Gastrocnemius medialis (tissue), 4 donors: Measurements from ENCODE around the gene TRIM44. TPM values are rescaled to one million over a fixed set of nuclear protein-coding genes. Genes with fewer than 3 reads are reported as not detected.
"Not testable (repeated sequence)": the region's sequence is repeated elsewhere in the genome, so short reads cannot be mapped to it uniquely, and the experiment has no call there.

ENCODE experiments used
- ATAC-seq, 2 donors: fragments of 150-250 bp; one replicate each; pipeline ENCODE4 v1.9.1; 2016
- DNase-seq, 2 donors: peaks; one replicate each; pipeline ENCODE4 v3.0.0-alpha.2; 2019
- H3K27ac ChIP-seq, 4 donors: fragments of 200-600 bp; sonication (generic); 1 replicate in 1 of 4; 2 replicates in 3 of 4; pipeline ENCODE4 v1.5.1; 2016 to 2018; ENCODE audit warnings: mild to moderate bottlenecking in 2 of 4, moderate library complexity in 1 of 4
- H3K27me3 ChIP-seq, 3 donors: fragments of 200-600 bp; sonication (generic) in 2 of 3; 1 replicate in 1 of 3; 2 replicates in 2 of 3; pipeline versions ENCODE4 v1.5.1 to v1.6.0; 2016 to 2019; ENCODE audit warnings: mild to moderate bottlenecking in 1 of 3, moderate library complexity in 1 of 3
- H3K36me3 ChIP-seq, 2 donors: fragments of 200-600 bp; sonication (generic) in 1 of 2; one replicate each; pipeline ENCODE4 v1.5.1; 2017 to 2018
- H3K4me1 ChIP-seq, 2 donors: fragments of 200-600 bp; sonication (generic) in 1 of 2; one replicate each; pipeline ENCODE4 v1.5.1; 2016 to 2017; ENCODE audit warnings: mild to moderate bottlenecking in 2 of 2
- H3K4me3 ChIP-seq, 4 donors: fragments of 200-600 bp; sonication (generic) in 3 of 4; 1 replicate in 1 of 4; 2 replicates in 3 of 4; pipeline ENCODE4 v1.5.1; 2016 to 2019; ENCODE audit warnings: mild to moderate bottlenecking in 2 of 4
- H3K9me3 ChIP-seq, 3 donors: fragments of 200-600 bp; sonication (generic) in 2 of 3; 1 replicate in 1 of 3; 2 replicates in 2 of 3; pipeline ENCODE4 v1.5.1; 2016 to 2019
- POLR2A ChIP-seq, 2 donors: fragments of 450-650 bp; IDR thresholded peaks; one replicate each; pipeline ENCODE4 v1.6.1; 2017; ENCODE audit warnings: antibody characterized with exemption in 2 of 2, mild to moderate bottlenecking in 2 of 2, moderate library complexity in 2 of 2
- in situ Hi-C, 4 donors: fragments of 200-750 bp; cut with MboI; loops; one replicate each; pipeline versions ENCODE4 v1.15.0 to v1.8.0; 2017; ENCODE audit warnings: low sequenced_read_pairs in 4 of 4
- intact Hi-C: fragments of 100-400 bp; cut with DNase I; formaldehyde crosslinking; loops from one replicate; pipeline ENCODE4 v1.15.1; 2023; ENCODE audit warnings: low total_unique reads
- total RNA-seq, 4 donors: library from RNA; depleted of rRNA; stranded (reverse); fragments of >200 nt; gene quantifications; one replicate each; pipeline versions ENCODE4 v1.1.0 to v1.2.3, GENCODE V29; 2016
- TF ChIP-seq, protein P1 (sequence below), 5 experiments: fragments of 450-650 bp in 3 of 5; fragments of 200-600 bp in 2 of 5; sonication (generic) in 2 of 5; IDR thresholded peaks in 4 of 5; conservative IDR thresholded peaks in 1 of 5; 1 replicate in 4 of 5; 2 replicates in 1 of 5; pipeline ENCODE4 v1.5.1; 2016 to 2019; ENCODE audit warnings: antibody characterized with exemption in 5 of 5, mild to moderate bottlenecking in 3 of 5, moderate library complexity in 3 of 5

TRIM44 gene
- total RNA-seq, 4 donors from 2014 or later: 25.5 to 30.5 (median 26.2) TPM

DNA sequence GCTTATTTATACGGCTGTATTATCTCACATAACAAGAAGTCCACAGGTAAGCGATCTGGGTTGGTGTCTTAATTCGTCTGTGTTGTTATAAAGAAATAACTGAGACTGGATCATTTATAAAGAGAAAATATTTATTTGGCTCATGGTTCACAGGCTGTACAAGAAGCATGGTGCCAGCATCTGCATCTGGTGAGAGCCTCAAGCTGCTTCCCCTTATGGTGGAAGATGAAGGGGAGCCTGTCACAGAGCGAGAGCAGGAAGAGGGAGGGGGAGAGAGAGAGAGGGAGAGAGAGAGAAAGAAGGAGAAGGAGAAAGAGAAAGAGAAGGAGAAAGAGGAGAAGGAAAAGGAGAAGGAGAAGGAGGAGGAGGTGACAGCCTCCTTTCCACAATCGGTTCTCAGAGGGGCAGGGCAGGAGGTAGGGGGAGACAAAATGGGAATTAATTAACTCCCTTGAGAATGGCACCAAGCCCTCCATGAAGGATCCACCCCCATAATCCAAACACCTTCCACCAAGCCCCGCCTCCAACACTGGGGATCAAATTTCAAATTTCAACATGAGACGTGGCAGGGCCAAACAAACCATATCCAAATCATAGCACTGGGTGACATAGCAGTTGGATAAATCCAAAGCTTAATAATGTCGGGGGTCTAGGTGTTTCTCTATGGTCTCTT is 15.0 kb upstream of the TRIM44 start:
- in situ Hi-C loops: no loop called here
- Histone ChIP-seq H3K4me3 (no peak overlapping the region), H3K9me3 (no peaks in the 10 kb centered on the region), H3K27ac (no peak overlapping the region), H3K27me3 (no peaks in the 10 kb centered on the region), H3K4me1 (no peaks in the 10 kb centered on the region), H3K36me3 (no peaks in the 10 kb centered on the region)
- TF ChIP-seq, protein P1, sequence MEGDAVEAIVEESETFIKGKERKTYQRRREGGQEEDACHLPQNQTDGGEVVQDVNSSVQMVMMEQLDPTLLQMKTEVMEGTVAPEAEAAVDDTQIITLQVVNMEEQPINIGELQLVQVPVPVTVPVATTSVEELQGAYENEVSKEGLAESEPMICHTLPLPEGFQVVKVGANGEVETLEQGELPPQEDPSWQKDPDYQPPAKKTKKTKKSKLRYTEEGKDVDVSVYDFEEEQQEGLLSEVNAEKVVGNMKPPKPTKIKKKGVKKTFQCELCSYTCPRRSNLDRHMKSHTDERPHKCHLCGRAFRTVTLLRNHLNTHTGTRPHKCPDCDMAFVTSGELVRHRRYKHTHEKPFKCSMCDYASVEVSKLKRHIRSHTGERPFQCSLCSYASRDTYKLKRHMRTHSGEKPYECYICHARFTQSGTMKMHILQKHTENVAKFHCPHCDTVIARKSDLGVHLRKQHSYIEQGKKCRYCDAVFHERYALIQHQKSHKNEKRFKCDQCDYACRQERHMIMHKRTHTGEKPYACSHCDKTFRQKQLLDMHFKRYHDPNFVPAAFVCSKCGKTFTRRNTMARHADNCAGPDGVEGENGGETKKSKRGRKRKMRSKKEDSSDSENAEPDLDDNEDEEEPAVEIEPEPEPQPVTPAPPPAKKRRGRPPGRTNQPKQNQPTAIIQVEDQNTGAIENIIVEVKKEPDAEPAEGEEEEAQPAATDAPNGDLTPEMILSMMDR (IDR thresholded peaks at IDR 0.05 in 4 of 5, conservative IDR thresholded peaks at IDR 0.05 in 1 of 5): no peak
- TF ChIP-seq POLR2A (IDR thresholded peaks at IDR 0.05): no peak
- no peak for DNase-seq
- intact Hi-C loops: no loop called here
- no peak for ATAC-seq

DNA sequence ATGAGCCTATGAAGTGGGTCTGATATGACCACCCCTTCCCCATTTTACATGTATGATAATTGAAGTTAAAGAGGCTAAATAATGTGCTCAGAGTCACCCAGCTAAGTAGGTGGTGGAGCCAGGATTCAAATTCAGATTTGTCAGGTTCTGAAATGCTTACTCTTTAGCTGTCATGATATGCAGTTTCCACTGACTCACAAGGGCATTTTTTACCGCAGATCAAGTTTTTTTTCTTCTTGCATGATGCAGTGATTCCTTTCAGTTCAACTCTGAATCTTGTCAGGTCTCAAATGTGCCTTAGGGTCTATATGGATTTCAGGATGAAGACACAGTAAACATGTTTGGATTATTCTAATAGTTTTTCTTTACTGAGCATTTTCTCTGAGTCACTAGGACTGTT is 12.6 kb upstream of the TRIM44 start:
- ATAC-seq (no peak), DNase-seq (no peak)
- Histone ChIP-seq H3K27me3 (no peaks in the 10 kb centered on the region), H3K4me1 (no peaks in the 10 kb centered on the region), H3K9me3 (no peaks in the 10 kb centered on the region), H3K36me3 (no peaks in the 10 kb centered on the region), H3K27ac (no peak overlapping the region), H3K4me3 (no peak overlapping the region)
- no peak for TF ChIP-seq POLR2A (IDR thresholded peaks at IDR 0.05)
- TF ChIP-seq, protein P1 (IDR thresholded peaks at IDR 0.05 in 4 of 5, conservative IDR thresholded peaks at IDR 0.05 in 1 of 5): no peak
- in situ Hi-C loops (no loop called here), intact Hi-C loops (no loop called here)

DNA sequence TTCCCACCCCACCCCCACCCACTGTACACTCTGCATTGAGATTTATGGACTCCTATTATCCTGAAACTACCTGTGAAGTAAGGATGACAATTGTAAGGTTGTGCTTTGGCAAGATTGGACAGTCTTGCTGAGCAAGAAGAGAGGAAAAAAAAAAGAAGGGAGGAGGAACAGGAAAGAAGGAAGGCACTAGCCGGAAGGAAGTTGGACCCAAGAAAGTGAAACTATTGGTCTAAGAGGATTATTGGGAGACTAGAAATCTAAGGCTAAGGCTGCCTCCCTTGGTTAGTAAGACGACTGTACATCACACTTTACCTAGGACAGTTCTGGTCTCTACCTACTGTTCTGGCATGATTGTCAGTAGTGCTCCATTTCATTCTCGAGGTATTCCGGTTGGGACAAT is 12.1 kb upstream of the TRIM44 start:
- Histone ChIP-seq H3K4me1 (no peaks in the 10 kb centered on the region), H3K4me3 (no peak overlapping the region), H3K9me3 (no peaks in the 10 kb centered on the region), H3K27me3 (no peaks in the 10 kb centered on the region), H3K27ac (no peak overlapping the region), H3K36me3 (no peaks in the 10 kb centered on the region)
- DNase-seq (no peak), ATAC-seq (no peak)
- intact Hi-C loops (no loop called here), in situ Hi-C loops (no loop called here)
- no peak for TF ChIP-seq POLR2A (IDR thresholded peaks at IDR 0.05)
- TF ChIP-seq, protein P1 (IDR thresholded peaks at IDR 0.05 in 4 of 5, conservative IDR thresholded peaks at IDR 0.05 in 1 of 5): no peak

DNA sequence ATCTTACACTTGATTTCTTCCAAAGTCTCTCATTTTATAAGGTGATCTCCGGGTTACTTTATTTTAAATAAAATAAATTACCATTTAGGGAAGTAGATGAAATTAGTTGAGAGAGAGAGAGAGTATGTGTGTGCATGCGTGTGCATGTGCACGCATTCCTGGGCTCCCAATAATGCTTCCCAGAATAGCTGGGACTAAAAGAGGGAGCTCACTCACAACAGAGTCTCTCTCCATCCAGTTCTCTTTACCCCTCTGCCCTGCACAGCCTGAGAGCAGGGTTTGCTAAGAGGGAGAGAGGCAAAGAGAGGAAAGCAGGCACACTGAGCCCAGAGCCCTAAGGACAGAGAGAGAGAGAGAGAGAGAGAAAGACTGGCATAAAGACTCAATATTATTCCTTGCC is 11.3 kb upstream of the TRIM44 start:
- intact Hi-C loops (no loop called here), in situ Hi-C loops (no loop called here)
- Histone ChIP-seq H3K9me3 (no peaks in the 10 kb centered on the region), H3K27me3 (peaks cover 0 to 6% (median 0%) of the 10 kb centered on the region in 3 donors), H3K4me3 (no peak overlapping the region), H3K36me3 (no peaks in the 10 kb centered on the region), H3K4me1 (no peaks in the 10 kb centered on the region), H3K27ac (no peak overlapping the region)
- no peak for ATAC-seq
- DNase-seq: no peak
- no peak for TF ChIP-seq POLR2A (IDR thresholded peaks at IDR 0.05)
- TF ChIP-seq, protein P1 (IDR thresholded peaks at IDR 0.05 in 4 of 5, conservative IDR thresholded peaks at IDR 0.05 in 1 of 5): no peak

DNA sequence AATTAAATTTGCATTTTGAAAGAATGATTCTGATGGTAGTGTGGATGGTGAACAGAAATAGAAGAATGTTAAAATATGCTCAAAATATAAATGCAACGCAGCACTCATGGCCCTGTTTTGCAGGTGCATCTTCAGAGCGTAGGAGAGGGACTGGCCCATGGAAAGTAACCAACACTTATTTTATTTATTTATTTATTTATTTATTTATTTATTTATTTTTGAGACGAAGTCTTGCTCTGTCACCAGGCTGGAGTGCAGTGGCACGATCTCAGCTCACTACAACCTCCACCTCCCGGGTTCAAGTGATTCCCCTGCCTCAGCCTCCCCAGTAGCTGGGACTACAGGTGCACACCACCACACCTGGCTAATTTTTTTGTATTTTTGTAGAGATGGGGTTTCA is 9.8 kb upstream of the TRIM44 start:
- ATAC-seq, in situ Hi-C loops, H3K9me3 ChIP-seq: not testable (repeated sequence)

More for the DNA sequence above, 9.8 kb upstream of the TRIM44 start:
- DNase-seq, H3K36me3 ChIP-seq, H3K27ac ChIP-seq, intact Hi-C loops, H3K4me1 ChIP-seq, H3K4me3 ChIP-seq: not testable (repeated sequence)
- H3K27me3 ChIP-seq: peaks cover 0 to 11% (median 5%) of the 10 kb centered on the region in 3 donors
